Posterior vena cava (tissue), 2 donors: ENCODE measurements around the gene PYGL. TPM values are rescaled to one million over a fixed set of nuclear protein-coding genes. Genes with fewer than 3 reads are reported as not detected.
"Not testable (repeated sequence)": the region's sequence is repeated elsewhere in the genome, so short reads cannot be mapped to it uniquely, and the experiment has no call there.

Experiments
- DNase-seq: peaks from one replicate; pipeline ENCODE4 v3.0.0-alpha.2; 2020; ENCODE audit warnings: low spot score
- intact Hi-C, 2 donors: fragments of 100-400 bp; cut with DNase I; formaldehyde crosslinking; loops; one replicate each; pipeline versions ENCODE4 v1.14.1 to v1.14.2; 2022 to 2023
- total RNA-seq, 2 donors: library from RNA; stranded (reverse); fragmentation: NEBNext Ultra II Directional; extraction: Animal tissue kit (Norgen Biotek cat#: 25700); gene quantifications; one replicate each; pipeline ENCODE4 v1.2.1, GENCODE V29; 2021
- donor health status: DM: yes; HTN: yes; CAD: no.
- donor health status: DM: yes; HTN: yes; CAD: no.

PYGL gene
- total RNA-seq, 2 donors from 2014 or later = 45.5 to 52.0 TPM

DNA sequence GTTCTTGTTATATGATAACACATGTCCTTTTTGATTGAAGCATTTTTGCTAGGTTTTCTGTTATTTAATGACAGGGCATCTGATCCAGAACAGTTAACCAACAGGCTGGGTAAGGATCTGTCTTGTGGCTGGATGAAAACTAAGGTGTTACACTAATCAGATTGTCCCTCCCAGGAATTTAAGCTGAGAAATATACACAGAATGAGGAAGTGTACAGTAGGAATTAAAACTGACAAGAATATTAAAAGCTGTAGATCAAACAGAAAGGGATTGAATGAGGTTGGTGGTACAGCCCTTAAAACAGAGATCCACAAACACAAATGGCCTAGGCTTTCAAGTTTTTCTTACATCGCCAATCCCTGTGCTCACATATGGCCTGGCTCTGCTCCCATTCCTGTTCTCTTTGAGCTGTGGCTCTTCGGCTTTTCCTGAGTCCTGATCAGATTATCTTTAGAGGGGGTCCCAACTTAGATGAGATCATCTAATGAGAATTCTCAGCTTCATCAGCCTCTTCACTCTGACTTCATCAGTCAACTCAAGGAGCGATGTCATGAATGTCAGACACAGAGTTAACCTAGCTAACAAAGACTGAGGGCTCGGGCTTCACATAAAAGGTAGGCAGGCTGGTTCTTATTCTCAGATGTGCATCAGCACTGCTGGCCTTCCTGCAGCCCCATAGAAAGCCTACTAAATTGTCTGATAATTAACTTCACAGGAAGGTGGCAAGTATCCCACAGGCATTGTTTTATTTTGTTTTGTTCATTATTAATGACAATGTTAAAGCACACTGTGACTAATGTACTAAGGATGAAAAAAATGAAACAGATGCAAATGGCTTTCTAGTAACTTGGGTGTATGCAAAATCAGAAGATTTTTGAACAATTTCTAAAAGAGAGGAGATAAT lies 11.4 kb downstream of the PYGL start:
- intact Hi-C loops = no loop called here
- no peak for DNase-seq

DNA sequence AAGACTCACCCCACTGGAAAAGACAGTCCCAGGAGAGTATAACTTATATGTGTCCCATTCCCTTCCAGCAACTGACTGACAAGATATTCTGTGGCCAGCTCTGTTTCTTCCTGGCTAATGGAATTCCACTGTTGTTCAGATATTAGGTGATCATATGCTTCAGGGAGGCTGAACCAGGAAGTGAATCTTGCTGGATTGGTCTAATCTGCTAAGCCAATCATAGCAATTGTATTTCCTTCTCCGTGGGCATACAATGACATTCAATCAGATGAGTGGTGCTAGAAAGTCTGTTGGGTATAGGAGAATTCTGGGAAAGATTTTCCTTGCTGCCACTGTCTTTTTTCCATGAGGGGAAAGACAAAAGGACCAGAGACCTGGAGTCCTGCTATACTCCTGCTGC lies 12.1 kb downstream of the PYGL start:
- DNase-seq = no peak
- intact Hi-C loops = no loop called here

DNA sequence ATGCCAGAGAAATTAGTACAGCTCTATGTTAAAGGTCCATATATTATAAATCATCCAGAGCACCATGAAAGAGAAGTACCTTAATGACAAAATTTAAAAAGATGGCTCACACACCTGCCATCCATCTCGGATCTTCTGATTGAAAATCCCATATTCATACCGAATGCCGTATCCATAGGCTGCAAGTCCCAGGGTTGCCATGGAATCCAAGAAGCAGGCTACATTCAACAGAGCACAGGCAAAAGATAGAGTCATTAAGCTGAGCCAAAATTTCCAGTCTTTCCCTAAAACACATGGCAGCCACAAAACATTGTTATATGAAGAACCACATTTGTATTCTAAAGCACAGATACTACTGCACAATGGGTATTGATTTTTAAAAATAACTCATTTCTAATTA lies 12.7 kb downstream of the PYGL start:
- intact Hi-C loops = no loop called here
- no peak for DNase-seq

DNA sequence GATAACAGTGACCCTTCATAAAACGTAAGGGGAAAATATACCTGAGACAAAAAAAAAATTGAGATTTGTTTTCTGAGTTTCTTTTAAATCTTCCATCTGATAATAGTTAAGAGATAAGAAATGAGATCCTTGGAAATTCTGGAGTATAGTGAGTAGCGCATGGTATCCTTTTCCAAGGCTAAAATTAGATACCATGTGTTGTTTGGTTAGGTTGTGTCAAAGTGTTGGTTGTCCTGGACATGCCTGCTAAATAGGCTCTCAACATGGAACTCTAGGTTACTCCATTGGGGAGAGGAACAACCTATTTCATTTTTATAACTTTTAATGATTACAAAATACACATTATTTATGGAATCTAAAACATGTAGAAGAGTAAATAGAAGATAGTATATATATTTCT lies 14.8 kb downstream of the PYGL start:
- intact Hi-C loops = no loop called here
- DNase-seq = no peak

GRCh38 chr14:50928002-50928635 lies 16.2 kb downstream of the PYGL start:
- intact Hi-C loops = no loop called here
- DNase-seq = no peak

DNA sequence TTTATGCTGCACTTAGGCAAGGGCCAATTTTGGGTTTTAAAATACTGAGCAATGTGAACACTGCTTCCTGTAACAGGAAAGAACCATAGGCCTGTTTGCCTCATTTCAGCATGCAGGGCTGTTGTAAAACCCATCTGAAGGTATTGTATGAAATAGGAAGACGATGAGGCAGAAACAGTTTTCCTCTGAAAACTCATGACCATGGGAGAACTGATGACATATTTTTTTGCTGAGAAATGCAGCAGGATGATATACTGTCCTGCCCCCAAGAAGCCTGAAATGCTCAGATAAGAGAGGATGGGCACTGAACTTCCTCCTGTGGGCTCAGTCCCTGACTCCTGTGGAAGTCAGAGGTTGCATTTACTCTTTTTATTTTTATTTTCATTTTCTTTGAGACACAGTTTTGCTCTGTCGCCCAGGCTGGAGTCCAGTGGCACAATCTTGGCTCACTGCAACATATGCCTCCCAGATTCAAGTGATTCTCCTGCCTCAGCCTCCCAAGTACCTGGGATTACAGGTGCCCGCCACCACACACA lies 17.4 kb downstream of the PYGL start:
- DNase-seq = no peak
- intact Hi-C loops = no loop called here

DNA sequence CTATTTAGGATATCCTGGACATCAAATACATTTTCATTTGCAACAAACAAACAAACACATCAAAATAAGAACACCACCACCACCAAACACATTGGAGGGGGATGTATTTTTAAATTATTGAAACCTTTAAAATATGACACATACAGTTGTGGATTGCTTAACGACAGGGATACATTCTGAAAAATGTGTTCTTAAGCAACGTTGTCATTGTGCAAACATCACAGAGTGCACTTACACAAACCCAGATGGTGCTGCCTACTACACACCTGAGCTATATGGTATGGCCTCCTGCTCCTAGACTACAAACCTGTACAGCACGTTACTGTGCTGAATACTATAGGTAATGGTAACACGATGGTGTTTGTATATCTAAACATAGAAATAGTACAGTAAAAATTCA lies 19.4 kb downstream of the PYGL start:
- no peak for DNase-seq
- intact Hi-C loops = no loop called here

DNA sequence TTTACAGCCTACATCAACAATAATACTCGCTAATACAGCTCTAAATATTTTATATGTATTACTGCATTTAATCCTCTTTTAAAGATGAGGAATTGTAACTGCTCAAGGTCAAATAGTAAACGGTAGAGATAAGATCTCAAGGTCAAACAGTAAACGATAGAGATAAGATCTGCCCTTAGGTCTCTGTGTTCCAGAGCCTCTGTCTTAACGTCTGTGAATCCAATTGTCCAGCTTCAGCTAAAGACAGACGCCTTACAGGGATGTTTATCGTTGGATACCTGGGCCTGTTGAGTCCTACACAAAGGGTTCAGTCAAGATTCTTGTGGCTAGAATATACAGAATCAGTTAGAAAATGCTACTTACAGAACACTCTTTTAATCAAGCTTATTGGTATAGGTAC lies 20.0 kb downstream of the PYGL start:
- no peak for DNase-seq
- intact Hi-C loops = no loop called here

DNA sequence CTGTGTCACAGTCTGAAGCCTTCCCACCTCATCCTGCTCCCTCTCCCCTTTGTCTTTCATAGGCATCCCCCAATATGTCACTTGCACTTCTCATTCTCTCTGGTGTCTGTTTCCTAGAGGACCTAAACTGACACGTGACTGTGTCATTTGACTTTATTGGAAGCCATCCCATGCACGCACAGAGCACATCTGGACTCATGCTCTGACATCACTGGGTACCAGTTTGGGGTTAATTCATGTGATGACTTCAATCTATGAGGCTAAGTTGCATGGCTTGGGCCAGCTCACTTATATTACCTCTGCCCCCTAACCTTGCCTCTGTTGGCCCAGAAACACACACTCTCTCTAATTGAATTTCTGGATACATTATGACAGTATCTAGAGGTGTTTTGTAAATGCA lies 21.5 kb downstream of the PYGL start:
- no peak for DNase-seq
- intact Hi-C loops = no loop called here

DNA sequence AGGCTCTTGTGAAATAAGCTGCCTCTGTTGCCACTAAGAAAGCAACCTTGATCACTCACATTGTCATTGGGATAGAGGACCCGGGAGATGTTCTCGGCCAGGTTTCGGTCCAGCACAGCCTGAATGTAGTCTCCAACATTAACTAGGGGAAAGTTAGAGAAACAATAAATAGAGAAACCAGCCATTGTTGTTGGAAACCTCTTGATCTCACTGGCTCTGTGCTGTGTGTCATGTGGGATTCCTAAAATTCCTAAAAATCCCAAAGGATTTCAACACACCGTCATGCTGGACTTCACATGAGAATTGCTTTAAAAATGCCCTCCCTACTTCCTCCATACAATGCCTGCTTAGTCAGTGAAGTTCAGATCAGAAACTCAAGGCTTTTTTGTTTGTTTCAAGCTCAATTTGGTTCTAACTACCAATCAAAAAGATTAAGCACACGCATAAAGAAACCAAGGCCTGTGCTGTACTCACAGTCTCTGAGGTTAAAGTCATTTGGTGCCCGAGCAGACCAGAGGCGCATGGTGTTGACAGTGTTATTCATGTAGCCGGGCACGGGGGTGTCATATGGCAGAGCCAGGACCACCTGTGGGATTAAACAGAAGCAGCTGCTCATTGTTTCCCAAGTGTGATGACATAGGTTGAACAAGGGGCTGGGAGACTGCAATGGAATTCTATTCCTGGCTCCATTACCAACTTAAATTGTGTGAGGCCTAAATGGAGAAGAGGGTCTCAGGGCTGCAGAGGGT lies 23.6 kb downstream of the PYGL start:
- no peak for DNase-seq

GRCh38 chr14:50919524-50919923 lies 24.8 kb downstream of the PYGL start:
- DNase-seq, intact Hi-C loops: not testable (repeated sequence)

More for the DNA sequence above, 23.6 kb downstream of the PYGL start:
- intact Hi-C loops = loop anchor here in 1 of 2 donors (1.0 kb wide), 1 partner anchor 35 kb away; no protein-coding TSS in a partner anchor

DNA sequence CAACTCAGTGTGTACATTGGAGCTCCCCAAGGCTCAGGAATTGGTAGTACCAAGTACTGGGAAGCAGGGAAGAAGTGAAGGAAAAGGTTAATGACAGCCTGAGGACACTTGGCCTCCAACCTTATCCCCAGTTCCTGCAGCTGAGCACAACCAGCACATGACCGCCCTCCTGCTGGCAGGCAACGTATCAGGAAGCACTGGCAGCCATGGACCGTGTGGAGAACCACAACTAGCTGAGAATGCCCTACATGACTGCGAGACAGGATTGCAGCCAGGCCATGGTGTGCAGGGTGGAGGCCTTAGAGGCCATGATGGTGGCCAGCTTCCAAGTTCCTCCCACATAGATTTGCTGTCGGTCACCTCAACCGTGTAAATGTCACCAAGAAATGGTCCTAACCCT lies 26.8 kb downstream of the PYGL start:
- intact Hi-C loops = no loop called here
- no peak for DNase-seq

DNA sequence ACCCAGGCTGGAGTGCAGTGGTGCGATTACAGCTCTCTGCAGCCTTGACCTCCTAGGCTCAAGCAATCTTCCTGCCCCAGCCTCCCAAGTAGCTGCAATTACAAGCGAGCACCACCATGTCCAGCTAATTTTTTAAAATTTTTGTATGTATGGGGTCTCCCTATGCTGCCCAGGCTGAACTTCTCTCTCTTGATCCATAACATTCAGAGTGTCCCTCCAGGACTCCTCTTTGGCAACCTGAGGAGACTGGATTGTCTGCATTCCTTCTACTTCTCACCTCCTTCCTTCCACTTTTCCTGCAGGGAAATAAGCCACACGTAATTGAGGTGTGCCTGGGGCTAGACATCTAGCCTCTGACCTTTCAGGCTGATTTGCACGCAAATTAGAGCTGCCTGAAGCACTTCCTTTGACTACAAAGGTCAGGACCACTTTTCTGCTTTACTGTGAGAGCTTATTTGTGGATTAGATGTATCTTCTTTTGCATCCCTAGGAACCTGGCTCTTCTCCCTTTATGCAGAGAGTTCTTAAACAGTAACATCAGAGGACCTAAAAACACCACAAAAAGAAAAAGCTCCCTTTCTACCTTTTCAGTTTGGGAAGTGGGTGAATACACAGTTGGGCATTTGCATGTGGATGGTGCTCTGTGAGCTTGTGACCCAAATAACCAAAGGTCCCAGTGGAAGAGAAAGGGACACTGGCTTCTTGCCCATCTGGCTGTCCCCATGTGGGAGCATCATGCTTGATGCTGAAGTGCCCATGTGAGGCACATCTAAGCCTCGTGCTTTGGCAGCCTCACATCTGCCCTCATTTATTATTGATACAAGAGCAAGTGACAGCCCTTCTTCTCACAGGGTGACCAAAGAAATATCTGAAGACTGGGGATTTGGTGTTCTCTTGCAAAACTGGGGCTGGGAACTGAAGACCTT lies 33.5 kb downstream of the PYGL start:
- intact Hi-C loops = no loop called here
- no peak for DNase-seq

DNA sequence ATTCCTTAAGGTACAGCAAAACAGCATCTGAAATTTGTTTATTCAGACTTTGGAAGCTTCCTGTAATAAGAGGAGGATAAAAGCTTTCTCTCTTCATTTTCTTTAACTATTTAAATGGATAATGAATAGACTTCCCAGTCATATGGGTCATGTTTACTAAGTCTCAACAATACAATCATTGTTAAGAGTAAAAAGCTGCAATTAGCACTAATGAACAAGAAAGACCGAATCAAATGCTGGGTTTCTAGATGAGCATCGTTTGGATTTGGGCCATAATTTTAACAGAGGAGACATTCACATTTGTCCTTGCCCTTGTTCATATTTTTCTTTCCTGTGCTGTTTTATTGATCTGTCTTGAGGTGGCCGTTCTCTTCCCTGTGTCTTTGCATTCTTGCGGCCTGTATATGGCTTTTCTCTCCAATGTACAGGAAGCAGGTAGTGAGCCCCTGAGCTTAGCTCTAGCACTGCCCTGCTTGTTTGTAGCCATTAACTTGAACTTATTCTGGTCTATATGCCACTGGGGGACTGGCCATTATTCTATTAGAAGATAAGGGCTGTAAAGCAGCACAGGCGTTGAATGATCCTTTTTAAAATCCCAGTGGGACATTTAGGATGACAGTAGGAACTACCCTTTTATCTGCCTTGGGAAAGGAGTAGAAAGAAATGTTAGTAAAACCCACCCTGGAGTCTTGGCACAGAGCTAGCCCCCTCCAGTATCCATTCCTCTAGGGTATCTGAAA lies 37.8 kb downstream of the PYGL start:
- intact Hi-C loops = no loop called here
- DNase-seq = no peak

DNA sequence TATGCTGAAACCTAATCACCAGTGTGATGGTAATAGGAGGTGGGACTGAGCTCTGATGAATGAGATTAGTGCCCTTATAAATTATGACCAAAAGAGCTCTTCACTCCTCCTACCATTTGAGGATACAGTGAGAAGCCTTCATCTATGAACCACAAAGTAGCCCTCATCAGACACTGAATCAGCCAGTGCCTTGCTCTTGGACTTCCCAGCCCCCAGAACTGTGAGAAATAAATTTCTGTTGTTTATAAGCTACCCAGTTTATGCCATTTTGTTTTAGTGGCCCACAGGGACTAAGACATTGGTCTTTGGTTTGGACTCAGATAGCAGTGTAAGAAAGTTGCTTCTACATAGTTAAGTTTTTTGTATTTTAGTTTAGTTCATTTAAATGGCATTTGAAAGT lies 39.6 kb downstream of the PYGL start:
- intact Hi-C loops = no loop called here
- no peak for DNase-seq

DNA sequence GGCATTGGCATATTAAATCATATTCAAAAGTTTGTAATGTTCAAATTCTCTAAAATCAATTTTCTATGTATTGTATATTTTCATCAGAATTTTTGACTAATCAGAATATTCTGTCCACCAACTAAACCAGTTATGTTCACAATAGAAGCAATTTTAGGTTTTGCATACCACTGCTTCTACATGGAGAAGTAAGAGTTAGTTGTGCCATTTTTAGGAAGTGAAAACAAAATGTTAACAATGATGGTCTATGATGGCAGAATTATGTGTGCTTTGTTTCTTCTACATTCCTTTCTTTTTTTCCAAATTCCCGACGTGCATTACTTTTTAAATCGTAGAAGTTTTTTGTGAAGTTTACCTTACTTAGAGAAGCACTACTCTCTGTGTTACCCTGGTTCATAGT lies 42.9 kb downstream of the PYGL start:
- intact Hi-C loops = no loop called here
- no peak for DNase-seq

GRCh38 chr14:50897658-50898175 lies 46.6 kb downstream of the PYGL start:
- intact Hi-C loops = no loop called here
- no peak for DNase-seq

DNA sequence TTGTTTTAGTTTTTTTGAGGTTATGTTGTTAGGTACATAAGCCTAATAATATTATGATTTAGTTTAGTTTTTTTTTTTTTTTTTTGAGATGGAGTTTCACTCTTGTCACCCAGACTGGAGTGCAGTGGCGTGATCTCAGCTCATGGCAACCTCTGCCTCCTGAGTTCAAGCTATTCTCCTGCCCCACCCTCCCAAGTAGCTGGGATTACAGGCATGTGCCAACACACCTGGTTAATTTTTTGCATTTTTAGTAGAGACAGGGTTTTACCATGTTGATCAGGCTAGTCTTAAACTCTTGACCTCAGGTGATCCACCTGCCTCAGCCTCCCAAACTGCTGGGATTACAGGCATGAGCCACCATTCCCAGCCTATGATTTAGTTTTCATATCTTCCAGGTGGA lies 47.3 kb downstream of the PYGL start:
- DNase-seq, intact Hi-C loops: not testable (repeated sequence)
